ENCODE results near the gene RANBP9.

- TF ChIP-seq ZSCAN5A (tag by site-specific recombination; IDR thresholded peaks at IDR 0.05) (no peak), ZNF274 (IDR thresholded peaks at IDR 0.05; ENCODE audit: low read length) (no peak), ZNF274 (tag by site-specific recombination; IDR thresholded peaks at IDR 0.05; ENCODE audit: borderline replicate concordance) (no peak)
Measured at GRCh38 chr6:13604546-13605416, 106.9 kb downstream of the RANBP9 start.
